LoVo (cell line): ENCODE measurements around the gene TTLL1.
"Not testable (repeated sequence)": the region's sequence is repeated elsewhere in the genome, so short reads cannot be mapped to it uniquely, and the experiment has no call there.

Experiments used
- DNase-seq: peaks from one replicate; pipeline ENCODE4 v3.0.0-alpha.2; 2016; ENCODE audit warnings: low spot score

TTLL1 gene

GRCh38 chr22:43013355-43014315, 75.6 kb downstream of the TTLL1 start:
- no peak for DNase-seq

- no peak for DNase-seq
Measured at GRCh38 chr22:43012390-43012789, 76.8 kb downstream of the TTLL1 start.

DNA sequence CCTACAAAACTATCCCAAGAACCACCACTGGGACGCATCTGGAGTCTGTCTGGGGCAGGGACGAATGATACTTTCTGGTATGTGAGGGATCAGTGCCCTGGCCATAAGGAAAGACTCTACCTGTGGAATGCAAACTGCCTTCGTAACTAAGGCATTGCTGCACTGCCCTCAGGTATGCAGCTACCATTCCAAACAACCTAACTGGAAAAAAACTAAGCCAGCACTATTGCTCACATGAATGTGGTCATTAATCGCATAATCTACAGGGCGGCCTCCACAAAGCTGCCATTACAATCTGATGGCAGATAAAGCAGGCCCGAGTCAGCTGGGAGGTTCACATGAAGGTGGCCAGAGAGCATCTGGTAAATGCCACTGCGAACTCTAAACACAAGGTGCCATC, 78.1 kb downstream of the TTLL1 start:
- DNase-seq = no peak

DNA sequence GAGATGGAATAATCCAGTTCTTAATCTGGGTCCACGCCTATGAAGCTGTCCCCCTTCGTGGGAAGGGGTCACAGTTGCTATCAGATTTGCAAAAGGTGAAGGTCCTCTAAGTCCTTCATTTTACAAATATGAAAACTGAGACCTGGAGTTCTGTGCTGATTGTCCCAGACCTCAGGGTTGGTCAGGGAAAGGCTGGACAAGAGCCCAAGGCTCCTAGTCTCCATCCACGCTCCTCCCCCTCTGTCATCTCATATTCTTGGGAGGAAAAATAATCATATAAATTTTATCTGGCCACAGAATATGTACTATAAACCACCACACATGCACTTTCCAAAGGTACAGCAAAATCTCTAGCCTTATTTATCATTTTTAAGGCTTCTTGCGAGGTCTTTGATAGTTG, 79.7 kb downstream of the TTLL1 start:
- DNase-seq = no peak

- DNase-seq = no peak
Measured at GRCh38 chr22:43008921-43009320, 80.3 kb downstream of the TTLL1 start.

GRCh38 chr22:43008509-43008908, 80.7 kb downstream of the TTLL1 start:
- no peak for DNase-seq

DNA sequence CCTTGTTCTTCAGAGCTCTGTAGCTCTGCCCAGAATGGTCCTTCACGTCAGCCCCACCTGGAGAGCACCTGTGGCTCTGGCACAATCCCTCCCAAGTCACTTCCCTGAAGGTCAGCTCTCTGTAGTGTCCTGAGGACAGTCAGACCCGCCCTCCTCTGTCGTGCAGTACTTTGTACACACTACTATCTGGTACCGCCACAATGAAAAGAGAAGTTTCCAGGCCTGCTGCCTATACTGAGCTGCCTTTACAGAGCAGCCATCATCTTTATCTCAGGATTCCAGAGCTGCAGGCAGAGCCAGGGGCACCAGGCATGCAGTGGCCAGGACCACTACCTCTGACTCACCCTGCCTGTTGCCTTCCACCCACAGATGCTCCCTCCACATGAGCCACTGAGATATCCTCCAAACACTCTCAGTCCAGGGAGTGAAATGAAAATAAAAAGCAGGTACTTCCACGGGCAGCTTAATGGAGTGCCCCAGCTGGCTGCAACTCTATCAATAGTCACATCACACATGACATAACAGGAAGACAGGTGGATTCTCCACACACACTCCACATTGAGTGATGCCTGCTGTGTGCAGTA, 81.6 kb downstream of the TTLL1 start:
- DNase-seq = no peak

GRCh38 chr22:43006753-43007152, 82.4 kb downstream of the TTLL1 start:
- DNase-seq = no peak

DNA sequence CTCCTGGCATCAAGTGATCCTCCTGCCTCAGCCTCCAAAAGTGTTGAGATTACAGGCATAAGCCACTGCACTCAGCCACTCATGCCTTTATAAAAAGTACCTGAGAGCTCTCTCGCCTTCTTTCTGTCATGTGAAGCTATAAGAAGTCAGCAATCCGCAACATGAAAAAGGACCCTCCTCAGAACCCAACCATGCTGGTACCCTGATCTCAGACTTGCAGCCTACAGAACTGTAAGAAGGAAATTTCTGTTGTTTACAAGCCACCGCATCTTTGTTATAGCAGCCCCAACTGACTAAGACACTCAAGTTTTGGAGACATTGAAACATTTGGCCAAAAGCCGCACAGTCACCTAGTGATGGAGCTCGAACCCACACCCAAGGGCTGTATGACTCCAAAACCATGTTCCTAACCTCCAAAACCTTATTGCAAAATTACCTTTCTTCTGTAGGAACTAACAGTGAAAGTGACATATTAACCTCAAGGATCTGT, 83.1 kb downstream of the TTLL1 start:
- DNase-seq = no peak

DNA sequence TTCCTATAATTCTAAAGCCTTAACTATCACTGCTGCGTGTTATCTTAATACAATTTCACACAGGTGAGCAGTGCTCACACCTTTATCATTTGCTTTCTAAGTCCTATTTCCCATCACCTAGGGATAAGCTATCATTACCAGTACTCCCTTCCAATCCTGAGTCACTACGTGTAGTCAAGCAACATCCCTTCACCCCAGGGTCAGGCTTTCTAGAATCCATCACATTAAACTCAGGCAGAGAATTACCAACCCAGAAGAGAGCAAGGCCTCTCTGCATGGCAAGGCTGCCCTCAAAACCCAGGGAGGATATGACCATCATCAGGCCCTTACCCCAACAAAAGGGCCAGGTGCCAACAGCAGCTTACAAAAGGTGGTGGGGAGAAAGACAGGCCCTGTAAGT, 84.1 kb downstream of the TTLL1 start:
- DNase-seq = no peak

DNA sequence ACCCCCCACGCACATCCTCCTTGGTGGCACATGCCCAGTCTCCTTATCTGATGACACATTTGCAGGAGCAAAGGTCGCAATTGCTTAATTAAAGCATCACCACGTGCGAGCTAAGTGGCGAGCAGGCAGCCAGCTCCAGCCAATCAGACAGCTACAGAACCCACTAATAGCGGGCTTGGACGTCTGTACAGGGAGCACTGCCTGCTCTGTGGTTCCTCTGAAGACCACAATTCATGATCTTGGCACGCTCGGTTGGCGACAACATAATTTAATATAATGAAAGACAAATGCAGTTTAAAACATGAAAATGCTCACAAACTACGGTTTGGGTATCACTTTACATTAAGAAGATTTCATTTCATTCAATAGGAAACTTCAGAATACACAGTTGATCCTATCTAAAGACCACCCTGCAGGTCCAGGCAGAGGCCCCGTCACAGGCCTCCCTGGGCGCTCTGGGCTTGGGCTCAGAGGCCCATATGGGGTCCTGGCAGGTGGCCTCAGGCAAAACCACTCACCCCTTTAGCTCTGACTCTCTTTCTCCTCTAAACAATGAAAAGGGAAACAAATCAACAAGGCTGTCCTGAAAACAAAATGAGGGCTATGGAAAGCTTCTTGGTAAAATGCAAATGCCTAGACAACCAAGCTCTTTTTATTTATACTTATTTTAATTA, 84.7 kb downstream of the TTLL1 start:
- DNase-seq = no peak

GRCh38 chr22:43002202-43002586, 87.0 kb downstream of the TTLL1 start:
- no peak for DNase-seq

- no peak for DNase-seq
Measured at GRCh38 chr22:43001271-43002201, 87.7 kb downstream of the TTLL1 start.

DNA sequence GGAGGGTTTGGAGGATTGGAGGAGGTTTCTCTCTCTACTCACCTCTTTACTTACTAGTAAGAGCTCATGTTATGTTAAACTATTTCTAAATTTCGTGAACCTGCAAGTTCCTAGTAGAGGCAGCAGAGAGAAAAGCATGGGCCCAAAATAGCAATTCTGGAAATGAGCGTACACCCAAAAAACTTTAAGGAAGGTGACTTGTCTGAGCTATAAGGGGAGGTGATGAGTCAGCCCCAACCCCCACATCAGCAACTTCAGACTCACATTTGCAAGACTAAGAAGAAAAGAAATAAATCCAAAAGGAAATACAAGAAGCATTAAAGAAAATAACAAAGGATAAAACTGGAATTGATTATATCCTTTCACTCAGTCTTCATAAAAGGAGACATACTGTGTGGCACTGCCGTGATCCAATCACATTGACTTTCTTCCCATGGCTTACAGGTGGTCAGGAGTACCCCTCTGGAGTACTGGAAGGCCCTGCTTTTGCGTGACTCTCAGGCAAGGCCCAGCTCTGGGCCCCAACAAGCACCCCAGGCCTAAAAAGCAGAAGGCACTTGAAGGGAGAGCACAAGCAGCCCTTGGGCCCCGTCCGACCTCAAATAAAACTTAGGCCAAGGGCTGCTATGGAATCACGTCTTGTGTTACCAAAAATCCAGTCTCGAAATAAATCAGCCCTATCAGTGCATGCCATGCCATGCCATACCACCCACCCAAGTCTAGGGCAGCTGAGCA, 88.6 kb downstream of the TTLL1 start:
- DNase-seq = no peak

DNA sequence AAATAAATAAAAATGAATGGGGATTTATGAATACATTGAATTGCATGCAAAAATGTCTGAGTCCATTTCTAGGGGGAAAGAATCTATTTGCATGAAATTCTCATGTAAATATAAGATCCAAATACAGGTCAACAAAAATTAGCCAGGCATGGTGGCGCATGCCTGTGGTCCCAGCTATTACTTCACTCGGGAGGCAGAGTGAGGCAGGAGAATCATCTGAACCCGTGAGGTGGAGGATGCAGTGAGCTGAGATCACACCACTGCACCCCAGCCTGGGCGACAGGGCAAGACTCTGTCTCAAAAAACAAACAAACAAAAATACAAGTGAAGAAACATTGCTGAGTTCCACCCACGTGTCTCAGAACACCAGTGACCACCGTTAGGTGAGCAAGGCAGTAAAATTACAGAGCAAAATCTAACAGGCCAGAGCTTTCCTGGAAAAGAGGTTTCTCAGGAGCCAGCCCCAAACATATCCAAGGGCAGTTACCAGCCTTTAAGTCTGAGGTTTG, 91.6 kb downstream of the TTLL1 start:
- no peak for DNase-seq

- no peak for DNase-seq
Measured at GRCh38 chr22:42996646-42997365, 92.4 kb downstream of the TTLL1 start.

GRCh38 chr22:42995654-42996053, 93.5 kb downstream of the TTLL1 start:
- not testable (repeated sequence) for DNase-seq

DNA sequence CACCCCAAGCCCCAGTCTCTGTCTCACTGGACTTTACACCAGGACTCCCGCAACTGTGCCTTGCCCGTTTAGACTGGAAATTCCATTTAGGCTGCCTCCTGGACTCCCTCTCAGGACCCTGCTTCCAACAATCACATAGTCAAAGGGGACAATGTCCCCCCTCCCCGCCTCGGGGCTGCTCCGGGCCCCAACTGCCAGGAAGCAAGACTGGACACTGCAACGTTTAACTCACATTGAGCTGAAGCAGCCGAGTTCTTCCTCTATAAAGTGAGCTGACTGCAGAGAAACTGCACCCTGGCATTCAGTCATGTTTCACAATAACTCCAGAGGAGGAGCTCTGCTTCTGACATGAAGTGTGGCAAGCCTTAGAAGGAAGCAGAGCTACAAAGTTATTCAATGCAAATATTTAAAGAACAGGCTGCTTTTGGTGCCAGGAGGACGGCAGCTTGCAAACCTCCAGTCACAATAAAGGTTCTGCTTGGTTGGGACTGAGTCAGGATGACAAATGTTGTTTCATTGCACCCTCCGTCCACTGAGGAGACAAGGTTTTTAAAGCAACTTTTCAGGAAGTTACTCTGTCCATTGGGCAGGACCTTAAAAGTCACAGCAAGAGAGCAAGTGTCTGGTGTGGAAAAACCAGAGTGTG, 94.2 kb downstream of the TTLL1 start:
- DNase-seq = peak; percentile 48

DNA sequence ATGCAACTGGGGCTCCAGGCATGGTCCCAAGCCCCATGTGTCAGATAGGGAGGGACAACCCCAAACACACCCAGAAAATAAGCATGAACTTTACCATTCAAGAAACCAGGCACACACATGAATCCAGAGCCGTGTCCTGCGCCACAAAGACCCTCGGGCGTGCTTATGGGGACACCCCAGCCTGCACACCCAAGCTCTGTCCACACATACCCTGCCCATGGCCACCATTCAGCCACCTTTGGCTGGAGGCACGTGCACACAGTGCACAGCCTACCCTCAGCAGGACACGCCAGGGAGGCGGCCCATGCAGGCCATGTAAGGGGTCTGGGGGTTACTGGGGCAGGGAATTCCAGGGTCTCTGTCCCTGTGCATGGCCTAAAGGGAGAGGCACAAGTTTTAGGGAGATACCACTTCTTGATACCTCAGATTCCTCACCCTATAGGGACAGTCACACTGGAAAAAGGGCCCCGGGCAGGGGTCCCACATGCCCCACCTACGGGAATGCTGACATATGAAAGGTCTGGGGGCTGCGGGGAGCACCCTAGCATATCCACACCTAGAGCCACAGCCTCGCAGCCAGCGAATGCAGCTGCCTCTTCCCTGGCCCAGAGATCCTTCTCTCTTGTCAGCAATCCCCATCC, 94.8 kb downstream of the TTLL1 start:
- no peak for DNase-seq
